Measurements from ENCODE around the gene PRAC2.

DNA sequence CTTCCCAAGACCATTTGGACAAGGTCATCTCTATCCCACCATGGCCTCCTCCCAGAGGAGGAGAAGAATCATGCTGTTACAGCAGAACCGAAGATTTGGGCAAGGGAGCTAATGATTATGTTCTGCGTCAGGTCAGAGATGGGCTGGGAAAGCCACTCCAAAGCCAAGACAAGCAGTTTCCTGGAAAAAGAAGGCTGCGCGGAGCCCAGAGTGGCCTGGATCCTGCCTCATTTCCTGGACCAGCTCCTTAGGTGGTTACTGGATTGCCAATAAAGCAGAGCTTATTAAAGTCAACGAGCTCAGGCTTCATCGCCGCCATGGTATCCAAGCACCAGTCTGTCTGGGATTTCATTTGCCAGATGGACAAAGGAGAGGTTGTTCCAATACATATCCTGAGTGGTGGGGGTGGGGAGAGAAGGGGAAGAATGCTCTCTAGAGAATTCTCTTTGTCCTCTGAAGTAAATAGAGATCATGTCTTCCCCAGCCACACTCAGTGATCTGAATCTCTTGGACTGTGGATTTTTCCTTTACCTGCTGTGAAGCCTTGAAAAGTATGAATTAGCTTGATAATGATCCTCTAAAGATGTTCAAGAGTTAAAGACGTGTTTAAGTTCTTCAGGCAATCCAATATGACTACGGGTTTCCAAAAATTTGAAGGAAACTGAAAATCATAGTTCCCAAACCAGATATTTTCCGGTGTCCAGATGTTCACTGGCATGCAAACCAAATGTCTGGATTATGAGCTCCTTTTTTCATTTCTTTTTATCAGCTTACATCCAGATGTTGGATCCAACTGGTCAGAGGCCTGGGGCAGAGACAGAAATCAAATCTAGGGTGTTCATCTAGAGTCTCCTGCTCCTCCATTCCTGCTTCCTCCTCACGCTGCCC is 18.4 kb upstream of the PRAC2 start:
- TF ChIP-seq POLR2A (IDR thresholded peaks at IDR 0.05) (no peak), EP300 (IDR thresholded peaks at IDR 0.05) (no peak)

Measured in ovary (tissue), 1 donor.